Measurements from ENCODE around the gene RPIA. TPM values are rescaled to one million over a fixed set of nuclear protein-coding genes. Genes with fewer than 3 reads are reported as not detected.

The RPIA gene
- polyA plus RNA-seq, 3 donors: 12.4 to 23.1 (median 17.9) TPM

GRCh38 chr2:88729061-88729745, 37.7 kb downstream of the RPIA start:
- Histone ChIP-seq H3K9me3 (replicated peaks in 1 of 2; ENCODE audit: control insufficient read depth in 1 of 2, insufficient read depth in 1 of 2, low read length in 2 of 2) (no peaks in the 10 kb centered on the region), H3K4me2 (replicated peaks; ENCODE audit: extremely low read depth, low read length, poor library complexity, severe bottlenecking) (no peak overlapping the region), H2AFZ (ENCODE audit: insufficient read depth, low read depth, low read length, poor library complexity, severe bottlenecking) (no peak overlapping the region), H3K27me3 (ENCODE audit: control insufficient read depth in 2 of 2, insufficient read depth in 2 of 2, low read length in 2 of 2) (no peaks in the 10 kb centered on the region), H3K9ac (ENCODE audit: insufficient read depth, low read length, poor library complexity, severe bottlenecking) (peak overlapping the region; percentile 21), H3K36me3 (replicated peaks in 1 of 2; ENCODE audit: control insufficient read depth in 1 of 2, insufficient read depth in 2 of 2, low read length in 2 of 2) (peaks cover 0 to 8% of the 10 kb centered on the region in 2 donors), H3K4me3 (replicated peaks in 1 of 3; ENCODE audit: low read depth in 2 of 3, low read length in 3 of 3) (no peak overlapping the region), H3K79me2 (ENCODE audit: insufficient read depth, low read length) (no peaks in the 10 kb centered on the region), H4K20me1 (ENCODE audit: insufficient read depth, low read length) (peaks cover 5% of the 10 kb centered on the region), H3K27ac (ENCODE audit: low read depth in 1 of 2, low read length in 2 of 2) (no peak overlapping the region), H3K4me1 (ENCODE audit: control insufficient read depth in 1 of 2, insufficient read depth in 2 of 2, low read length in 2 of 2) (peaks cover 3 to 6% of the 10 kb centered on the region in 2 donors)
- whole genome bisulfite sequencing (ENCODE audit: insufficient coverage): 62% methylated on average over 6 of the region's 8 CpGs
- Mint-ChIP-seq H3K27me3 (ENCODE audit: low read depth in 3 of 3) (peaks cover 0 to 4% (median 0%) of the 10 kb centered on the region in 3 donors), H3K36me3 (peaks cover 12 to 15% of the 10 kb centered on the region in 2 donors), H3K9me3 (peaks cover 0 to 3% (median 0%) of the 10 kb centered on the region in 7 donors), H3K27ac (no peak overlapping the region), H3K4me1 (peaks cover 10% of the 10 kb centered on the region), H3K4me3 (no peak overlapping the region)
- intact Hi-C loops (cut with micrococcal nuclease): no loop called here
- DNase-seq: no peak
- TF ChIP-seq CTCF (IDR thresholded peaks at IDR 0.05): no peak

- no peaks in the 10 kb centered on the region for H3K79me2 ChIP-seq (ENCODE audit: insufficient read depth, low read length)
- H3K27ac ChIP-seq (ENCODE audit: low read depth in 1 of 2, low read length in 2 of 2): no peak overlapping the region
- intact Hi-C loops (cut with micrococcal nuclease): no loop called here
- Mint-ChIP-seq H3K9me3 (peaks cover 0 to 3% (median 0%) of the 10 kb centered on the region in 7 donors), H3K27ac (peak overlapping the region in 3 of 7 donors; percentile 27 to 46 (median 33)), H3K4me3 (no peak overlapping the region), H3K27me3 (ENCODE audit: low read depth in 3 of 3) (no peaks in the 10 kb centered on the region), H3K36me3 (peaks cover 43 to 53% of the 10 kb centered on the region in 2 donors), H3K4me1 (peaks cover 10% of the 10 kb centered on the region)
- H3K4me2 ChIP-seq (replicated peaks; ENCODE audit: extremely low read depth, low read length, poor library complexity, severe bottlenecking): no peak overlapping the region
- H3K27me3 ChIP-seq (ENCODE audit: control insufficient read depth in 2 of 2, insufficient read depth in 2 of 2, low read length in 2 of 2): no peaks in the 10 kb centered on the region
- no peak overlapping the region for H3K4me3 ChIP-seq (replicated peaks in 1 of 3; ENCODE audit: low read depth in 2 of 3, low read length in 3 of 3)
- H3K4me1 ChIP-seq (ENCODE audit: control insufficient read depth in 1 of 2, insufficient read depth in 2 of 2, low read length in 2 of 2): peaks cover 3 to 6% of the 10 kb centered on the region in 2 donors
- 100% methylated on average over 3 of the region's 4 CpGs for WGBS (ENCODE audit: insufficient coverage)
- no peaks in the 10 kb centered on the region for H3K9me3 ChIP-seq (replicated peaks in 1 of 2; ENCODE audit: control insufficient read depth in 1 of 2, insufficient read depth in 1 of 2, low read length in 2 of 2)
- no peak for DNase-seq
- TF ChIP-seq CTCF (IDR thresholded peaks at IDR 0.05): no peak
- H3K36me3 ChIP-seq (replicated peaks in 1 of 2; ENCODE audit: control insufficient read depth in 1 of 2, insufficient read depth in 2 of 2, low read length in 2 of 2): peaks cover 24 to 43% of the 10 kb centered on the region in 2 donors
- no peak overlapping the region for H3K9ac ChIP-seq (ENCODE audit: insufficient read depth, low read length, poor library complexity, severe bottlenecking)
- no peak overlapping the region for H2AFZ ChIP-seq (ENCODE audit: insufficient read depth, low read depth, low read length, poor library complexity, severe bottlenecking)
- no peaks in the 10 kb centered on the region for H4K20me1 ChIP-seq (ENCODE audit: insufficient read depth, low read length)
Measured at GRCh38 chr2:88733155-88733902, 41.9 kb downstream of the RPIA start.
